Loucy (cell line): ENCODE data around the gene RAB24.
"Not testable (repeated sequence)": the region's sequence is repeated elsewhere in the genome, so short reads cannot be mapped to it uniquely, and the experiment has no call there.

Experiments used
- EZH2phosphoT487 ChIP-seq: fragments of 200-600 bp; IDR thresholded peaks from 2 replicates; pipeline ENCODE4 v1.6.1; 2018; ENCODE audit warnings: antibody characterized with exemption, mild to moderate bottlenecking, moderate library complexity, borderline replicate concordance
- TF ChIP-seq, protein P1 (sequence below): fragments of 200-600 bp; sonication (generic); conservative IDR thresholded peaks from 2 replicates; pipeline ENCODE4 v1.5.1; 2014; ENCODE audit warnings: mild to moderate bottlenecking, antibody characterized with exemption, low read length

GRCh38 chr5:177258711-177259110, 44.8 kb downstream of the RAB24 start:
- TF ChIP-seq, protein P1, sequence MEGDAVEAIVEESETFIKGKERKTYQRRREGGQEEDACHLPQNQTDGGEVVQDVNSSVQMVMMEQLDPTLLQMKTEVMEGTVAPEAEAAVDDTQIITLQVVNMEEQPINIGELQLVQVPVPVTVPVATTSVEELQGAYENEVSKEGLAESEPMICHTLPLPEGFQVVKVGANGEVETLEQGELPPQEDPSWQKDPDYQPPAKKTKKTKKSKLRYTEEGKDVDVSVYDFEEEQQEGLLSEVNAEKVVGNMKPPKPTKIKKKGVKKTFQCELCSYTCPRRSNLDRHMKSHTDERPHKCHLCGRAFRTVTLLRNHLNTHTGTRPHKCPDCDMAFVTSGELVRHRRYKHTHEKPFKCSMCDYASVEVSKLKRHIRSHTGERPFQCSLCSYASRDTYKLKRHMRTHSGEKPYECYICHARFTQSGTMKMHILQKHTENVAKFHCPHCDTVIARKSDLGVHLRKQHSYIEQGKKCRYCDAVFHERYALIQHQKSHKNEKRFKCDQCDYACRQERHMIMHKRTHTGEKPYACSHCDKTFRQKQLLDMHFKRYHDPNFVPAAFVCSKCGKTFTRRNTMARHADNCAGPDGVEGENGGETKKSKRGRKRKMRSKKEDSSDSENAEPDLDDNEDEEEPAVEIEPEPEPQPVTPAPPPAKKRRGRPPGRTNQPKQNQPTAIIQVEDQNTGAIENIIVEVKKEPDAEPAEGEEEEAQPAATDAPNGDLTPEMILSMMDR = not testable (repeated sequence)
- TF ChIP-seq EZH2phosphoT487 = not testable (repeated sequence)
